GM18498 (cell line): ENCODE results near the gene LAMTOR4.
A peak's percentile ranks its signal among the peaks of the same experiment; 100 is the strongest.

ENCODE experiments used
- ATAC-seq: cut with Tn5 transposase; IDR thresholded peaks from one replicate; pipeline ENCODE4 v1.9.1; 2021; ENCODE audit warnings: mild to moderate bottlenecking, moderate library complexity; ENCODE audit not compliant: unreplicated experiment

LAMTOR4 gene

GRCh38 chr7:100148559-100149328, at the start of gene LAMTOR4:
TSS of gene LAMTOR4 (plus strand) at chr7:100148918. CDS start at chr7:100148973, 55 bp downstream.
- peak; percentile 95 for ATAC-seq

GRCh38 chr7:100099452-100099851, 49.3 kb upstream of the LAMTOR4 start:
- no peak for ATAC-seq

- ATAC-seq: peak; percentile 69
Measured at GRCh38 chr7:100100420-100101015, 48.2 kb upstream of the LAMTOR4 start.

- peak; percentile 85 for ATAC-seq
Measured at GRCh38 chr7:100101016-100101862, 47.5 kb upstream of the LAMTOR4 start, which contains the start of the genes AP4M1 and MCM7. TSS of gene AP4M1 (plus strand) at chr7:100101643. CDS start at chr7:100101715, 72 bp downstream. TSS of gene MCM7 (minus strand) at chr7:100101397. CDS start at chr7:100101294, 103 bp downstream.

GRCh38 chr7:100102950-100103840, 45.5 kb upstream of the LAMTOR4 start:
- ATAC-seq: no peak

GRCh38 chr7:100105534-100105933, 43.2 kb upstream of the LAMTOR4 start:
- no peak for ATAC-seq

GRCh38 chr7:100106633-100107032, 42.1 kb upstream of the LAMTOR4 start:
- ATAC-seq: no peak

GRCh38 chr7:100107125-100107737, 41.5 kb upstream of the LAMTOR4 start:
- ATAC-seq: no peak

- no peak for ATAC-seq
Measured at GRCh38 chr7:100107890-100108289, 40.8 kb upstream of the LAMTOR4 start.

GRCh38 chr7:100109521-100110163, 39.1 kb upstream of the LAMTOR4 start:
- no peak for ATAC-seq

GRCh38 chr7:100111156-100111555, 37.6 kb upstream of the LAMTOR4 start:
- no peak for ATAC-seq

GRCh38 chr7:100111914-100112313, 36.8 kb upstream of the LAMTOR4 start:
- ATAC-seq: no peak

- ATAC-seq: no peak
Measured at GRCh38 chr7:100115026-100115425, 33.7 kb upstream of the LAMTOR4 start.

GRCh38 chr7:100118388-100119071, 30.2 kb upstream of the LAMTOR4 start:
- no peak for ATAC-seq

- ATAC-seq: peak; percentile 72
Measured at GRCh38 chr7:100119072-100119969, 29.4 kb upstream of the LAMTOR4 start, which contains the start of the genes CNPY4 and TAF6. TSS of gene CNPY4 (plus strand) at chr7:100119634. CDS start at chr7:100119745, 111 bp downstream. TSS of gene TAF6 (minus strand) at chr7:100119358. CDS start at chr7:100114209, 5,149 bp downstream.

GRCh38 chr7:100119970-100120732, 28.6 kb upstream of the LAMTOR4 start:
- ATAC-seq: peak; percentile 27

- ATAC-seq: no peak
Measured at GRCh38 chr7:100120733-100121036, 28.0 kb upstream of the LAMTOR4 start.
